ENCODE results near the gene FRMD8. TPM values are rescaled to one million over a fixed set of nuclear protein-coding genes. Genes with fewer than 3 reads are reported as not detected.

FRMD8 gene, protein sequence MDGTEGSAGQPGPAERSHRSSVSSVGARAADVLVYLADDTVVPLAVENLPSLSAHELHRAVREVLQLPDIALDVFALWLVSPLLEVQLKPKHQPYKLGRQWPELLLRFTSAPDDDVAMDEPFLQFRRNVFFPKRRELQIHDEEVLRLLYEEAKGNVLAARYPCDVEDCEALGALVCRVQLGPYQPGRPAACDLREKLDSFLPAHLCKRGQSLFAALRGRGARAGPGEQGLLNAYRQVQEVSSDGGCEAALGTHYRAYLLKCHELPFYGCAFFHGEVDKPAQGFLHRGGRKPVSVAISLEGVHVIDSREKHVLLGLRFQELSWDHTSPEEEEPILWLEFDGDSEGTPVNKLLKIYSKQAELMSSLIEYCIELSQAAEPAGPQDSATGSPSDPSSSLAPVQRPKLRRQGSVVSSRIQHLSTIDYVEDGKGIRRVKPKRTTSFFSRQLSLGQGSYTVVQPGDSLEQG
- total RNA-seq = 10 to 100 TPM; 35.6 to 79.1 (median 77.8) TPM
- 28.2 TPM for total RNA-seq (2013)
- 39.9 to 156 (median 72.3) reads per million in 29 experiments for total RNA-seq

DNA sequence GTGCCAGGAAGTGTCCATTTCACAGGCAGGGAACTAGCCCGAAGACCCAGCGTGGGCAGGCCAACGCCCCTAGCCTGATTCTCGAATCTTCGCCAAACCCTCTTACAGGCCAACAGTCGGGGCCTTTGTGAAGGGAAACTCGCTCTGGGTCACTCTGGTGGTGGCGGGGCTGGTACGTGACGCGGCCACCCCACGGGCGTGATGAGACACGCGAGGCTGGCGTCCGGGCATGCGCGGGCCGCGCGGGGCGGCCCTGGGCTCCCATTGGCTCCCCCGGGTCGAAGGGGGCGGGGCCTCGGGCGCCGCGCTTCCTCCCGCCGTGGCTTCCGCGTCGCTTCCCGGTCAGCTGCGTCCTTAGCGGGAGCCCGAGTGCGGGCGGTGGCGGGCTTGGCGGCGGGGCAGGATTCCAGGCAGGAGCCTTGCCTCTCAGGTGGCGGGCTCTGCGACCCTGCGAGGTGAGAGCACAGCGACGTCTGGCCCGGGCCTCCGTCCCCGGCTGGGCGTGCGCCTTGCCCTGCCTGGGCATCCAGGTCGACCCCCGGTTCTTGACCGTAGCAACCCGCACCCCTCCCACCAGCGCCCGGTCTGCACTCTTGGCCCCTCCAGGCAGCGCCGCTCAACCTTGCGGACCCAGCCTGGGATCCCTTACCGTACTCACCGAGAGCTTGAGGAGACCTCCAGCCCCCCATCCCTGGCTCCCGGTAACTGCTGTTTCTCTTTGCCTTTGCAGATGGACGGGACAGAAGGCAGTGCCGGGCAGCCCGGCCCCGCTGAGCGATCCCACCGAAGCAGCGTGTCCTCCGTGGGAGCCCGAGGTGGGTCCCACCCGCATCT, at the start of gene FRMD8:
Gene FRMD8 (plus strand): TSS at position 331 of the 834 bp plus-strand sequence. CDS start 400 bp downstream, at position 731.
- Mint-ChIP-seq H3K4me3 (peak within 1 kb of the TSS; percentile 87 to 96 (median 91)), H3K4me1 (peaks cover 77 to 85% (median 78%) of the 10 kb centered on the region in 3 donors), H3K9me3 (no peaks in the 10 kb centered on the region), H3K27ac (peak within 1 kb of the TSS; percentile 98 to 100), H3K36me3 (peaks cover 6% of the 10 kb centered on the region), H3K27me3 (no peaks in the 10 kb centered on the region)
- Histone ChIP-seq H3K27ac (ENCODE audit: low read length) (peak within 1 kb of the TSS; percentile 99), H3K27me3 (replicated peaks in 1 of 2; ENCODE audit: control insufficient read depth in 2 of 2, extremely low read depth in 1 of 2, insufficient read depth in 2 of 2, low read length in 1 of 2) (no peaks in the 10 kb centered on the region), H3K4me3 (ENCODE audit: control insufficient read depth in 1 of 2, extremely low read depth in 1 of 2, low read length in 1 of 2) (peak within 1 kb of the TSS; percentile 85 to 96), H3K36me3 (ENCODE audit: control insufficient read depth in 2 of 2, extremely low read depth in 1 of 2, insufficient read depth in 1 of 2, low read length in 1 of 2) (peaks cover 9 to 22% of the 10 kb centered on the region in 2 donors), H3K9me3 (no peaks in the 10 kb centered on the region), H3K4me1 (ENCODE audit: control insufficient read depth in 1 of 2, extremely low read depth in 1 of 2, insufficient read depth in 2 of 2, low read length in 2 of 2) (peaks cover 18 to 95% of the 10 kb centered on the region in 2 experiments)
- CTCF ChIA-PET = interaction anchor here in 1 of 2 donors (1.1 to 1.3 kb wide), 2 partner anchors 30 to 124 kb away, joined by 3 to 5 read pairs; no protein-coding TSS in a partner anchor
- ATAC-seq (replicated peaks in 1 of 4) = peak; percentile 58 to 65 (median 61)
- POLR2A ChIA-PET = interaction anchor here in 1 of 2 donors (1.7 kb wide), 1 partner anchor 113 kb away, joined by 19 read pairs; the partner anchor contains the start of gene MALAT1
- DNase-seq = peak; percentile 73 to 94 (median 85)
- WGBS (ENCODE audit: insufficient coverage) = under 1% methylated on average over 72 of the region's 76 CpGs

DNA sequence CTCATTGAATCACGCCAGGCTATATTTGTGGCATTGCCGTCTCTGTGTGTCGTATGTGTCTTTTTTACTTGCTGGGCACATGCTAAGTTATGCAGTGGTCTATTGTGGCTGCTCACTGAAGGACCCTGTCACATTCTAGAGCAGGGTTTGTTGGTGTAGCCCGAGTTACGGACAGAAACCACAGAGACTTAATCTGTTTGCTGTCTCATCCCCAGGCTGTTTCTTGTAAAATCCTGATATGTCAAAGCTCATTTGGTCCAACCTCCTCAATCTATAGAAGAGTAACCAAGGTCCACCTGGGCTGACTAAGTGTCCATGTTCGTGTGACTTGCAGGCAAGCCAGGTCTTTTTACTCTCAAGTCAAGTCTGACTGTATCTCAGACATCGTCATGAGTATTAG, 47.8 kb upstream of the FRMD8 start:
- Mint-ChIP-seq H3K27me3 (no peaks in the 10 kb centered on the region), H3K4me1 (peaks cover 37 to 48% (median 46%) of the 10 kb centered on the region in 3 donors), H3K27ac (no peak overlapping the region), H3K36me3 (peaks cover 30% of the 10 kb centered on the region), H3K9me3 (no peaks in the 10 kb centered on the region), H3K4me3 (peak overlapping the region in 1 of 3 donors; percentile 37)
- ATAC-seq (replicated peaks in 1 of 4) (no peak), DNase-seq (no peak)
- Histone ChIP-seq H3K9me3 (no peaks in the 10 kb centered on the region), H3K36me3 (ENCODE audit: control insufficient read depth in 2 of 2, extremely low read depth in 1 of 2, insufficient read depth in 1 of 2, low read length in 1 of 2) (peaks cover 4 to 44% of the 10 kb centered on the region in 2 donors), H3K27me3 (replicated peaks in 1 of 2; ENCODE audit: control insufficient read depth in 2 of 2, extremely low read depth in 1 of 2, insufficient read depth in 2 of 2, low read length in 1 of 2) (no peaks in the 10 kb centered on the region), H3K4me3 (ENCODE audit: control insufficient read depth in 1 of 2, extremely low read depth in 1 of 2, low read length in 1 of 2) (no peak overlapping the region), H3K4me1 (ENCODE audit: control insufficient read depth in 1 of 2, extremely low read depth in 1 of 2, insufficient read depth in 2 of 2, low read length in 2 of 2) (peaks cover 8 to 33% of the 10 kb centered on the region in 2 experiments), H3K27ac (ENCODE audit: low read length) (no peak overlapping the region)
- ChIA-PET CTCF (interaction anchor here (0.6 to 1.3 kb wide), 4 partner anchors 9 to 11 kb away, joined by 3 to 4 read pairs (median 3); no protein-coding TSS in a partner anchor), POLR2A (interaction anchor here in 1 of 2 donors (0.6 kb wide), 1 partner anchor 1463 kb away, joined by 3 read pairs; no protein-coding TSS in a partner anchor)
- 90% methylated on average over 3 of the region's 7 CpGs for WGBS (ENCODE audit: insufficient coverage)

DNA sequence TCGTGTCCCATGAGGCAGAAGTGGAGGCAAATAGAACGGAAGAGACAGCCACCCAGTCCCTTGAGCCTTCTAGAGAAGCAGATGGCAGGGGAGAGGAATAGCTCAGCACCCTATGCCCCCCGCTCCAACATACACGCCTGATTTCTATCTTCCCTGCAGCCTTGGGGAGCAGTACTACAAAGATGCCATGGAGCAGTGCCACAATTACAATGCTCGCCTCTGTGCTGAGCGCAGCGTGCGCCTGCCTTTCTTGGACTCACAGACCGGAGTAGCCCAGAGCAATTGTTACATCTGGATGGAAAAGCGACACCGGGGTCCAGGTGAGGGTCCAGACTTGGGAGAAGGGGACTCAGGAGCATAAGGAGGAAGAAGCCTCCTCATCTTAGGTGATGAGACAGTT, 46.2 kb upstream of the FRMD8 start:
- no peak overlapping the region for H3K27ac ChIP-seq (ENCODE audit: low read length)
- H3K4me1 ChIP-seq (ENCODE audit: control insufficient read depth in 1 of 2, extremely low read depth in 1 of 2, insufficient read depth in 2 of 2, low read length in 2 of 2) = peaks cover 0 to 24% of the 10 kb centered on the region in 2 experiments
- H3K9me3 ChIP-seq = no peaks in the 10 kb centered on the region
- no peak for DNase-seq
- 97% methylated on average over 9 of the region's 11 CpGs for WGBS (ENCODE audit: insufficient coverage)
- H3K4me1 Mint-ChIP-seq = peaks cover 26 to 36% (median 35%) of the 10 kb centered on the region in 3 donors
- ATAC-seq (replicated peaks in 1 of 4) = no peak
- H3K27me3 ChIP-seq (replicated peaks in 1 of 2; ENCODE audit: control insufficient read depth in 2 of 2, extremely low read depth in 1 of 2, insufficient read depth in 2 of 2, low read length in 1 of 2) = no peaks in the 10 kb centered on the region
- no peak overlapping the region for H3K27ac Mint-ChIP-seq
- H3K4me3 ChIP-seq (ENCODE audit: control insufficient read depth in 1 of 2, extremely low read depth in 1 of 2, low read length in 1 of 2) = no peak overlapping the region
- H3K9me3 Mint-ChIP-seq = no peaks in the 10 kb centered on the region
- ChIA-PET POLR2A (interaction anchor here in 1 of 2 donors (0.6 kb wide), 1 partner anchor 499 kb away, joined by 3 read pairs; no protein-coding TSS in a partner anchor), CTCF (no interaction called here)
- no peak overlapping the region for H3K4me3 Mint-ChIP-seq
- peaks cover 16 to 59% of the 10 kb centered on the region in 2 donors for H3K36me3 ChIP-seq (ENCODE audit: control insufficient read depth in 2 of 2, extremely low read depth in 1 of 2, insufficient read depth in 1 of 2, low read length in 1 of 2)
- no peaks in the 10 kb centered on the region for H3K27me3 Mint-ChIP-seq
- H3K36me3 Mint-ChIP-seq = peaks cover 44% of the 10 kb centered on the region

DNA sequence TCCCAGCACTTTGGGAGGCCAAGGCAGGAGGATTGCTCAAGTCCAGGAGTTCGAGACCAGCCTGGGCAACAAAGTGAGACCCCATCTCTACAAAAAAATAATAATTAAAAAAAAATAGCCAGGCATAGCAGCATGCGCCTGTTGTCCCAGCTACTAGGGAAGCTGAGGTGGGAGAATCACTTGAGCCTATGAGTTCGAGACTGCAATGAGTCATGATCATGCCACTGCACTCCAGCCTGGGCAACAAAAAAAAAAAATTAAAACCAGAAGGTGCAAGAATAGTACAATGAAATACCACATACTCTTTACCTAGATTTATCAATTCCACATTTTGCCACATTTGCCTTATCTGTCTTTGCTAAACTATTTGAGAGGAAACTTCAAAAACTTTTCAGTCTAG, 44.6 kb upstream of the FRMD8 start:
- Histone ChIP-seq H3K27me3 (replicated peaks in 1 of 2; ENCODE audit: control insufficient read depth in 2 of 2, extremely low read depth in 1 of 2, insufficient read depth in 2 of 2, low read length in 1 of 2) (no peaks in the 10 kb centered on the region), H3K4me3 (ENCODE audit: control insufficient read depth in 1 of 2, extremely low read depth in 1 of 2, low read length in 1 of 2) (no peak overlapping the region), H3K9me3 (no peaks in the 10 kb centered on the region), H3K36me3 (ENCODE audit: control insufficient read depth in 2 of 2, extremely low read depth in 1 of 2, insufficient read depth in 1 of 2, low read length in 1 of 2) (peaks cover 26 to 76% of the 10 kb centered on the region in 2 donors), H3K4me1 (ENCODE audit: control insufficient read depth in 1 of 2, extremely low read depth in 1 of 2, insufficient read depth in 2 of 2, low read length in 2 of 2) (peaks cover 0 to 14% of the 10 kb centered on the region in 2 experiments), H3K27ac (ENCODE audit: low read length) (no peak overlapping the region)
- H3K27me3 Mint-ChIP-seq = no peaks in the 10 kb centered on the region
- no peak overlapping the region for H3K4me3 Mint-ChIP-seq
- H3K36me3 Mint-ChIP-seq = peaks cover 53% of the 10 kb centered on the region
- peaks cover 18 to 27% (median 26%) of the 10 kb centered on the region in 3 donors for H3K4me1 Mint-ChIP-seq
- no peak overlapping the region for H3K27ac Mint-ChIP-seq
- DNase-seq (no peak), ATAC-seq (replicated peaks in 1 of 4) (no peak)
- H3K9me3 Mint-ChIP-seq = no peaks in the 10 kb centered on the region
- POLR2A ChIA-PET = no interaction called here
- CTCF ChIA-PET = interaction anchor here in 1 of 2 donors (0.7 kb wide), 1 partner anchor 9 kb away, joined by 3 read pairs; no protein-coding TSS in a partner anchor
- 100% methylated on average over 1 of the region's 3 CpGs for WGBS (ENCODE audit: insufficient coverage)

DNA sequence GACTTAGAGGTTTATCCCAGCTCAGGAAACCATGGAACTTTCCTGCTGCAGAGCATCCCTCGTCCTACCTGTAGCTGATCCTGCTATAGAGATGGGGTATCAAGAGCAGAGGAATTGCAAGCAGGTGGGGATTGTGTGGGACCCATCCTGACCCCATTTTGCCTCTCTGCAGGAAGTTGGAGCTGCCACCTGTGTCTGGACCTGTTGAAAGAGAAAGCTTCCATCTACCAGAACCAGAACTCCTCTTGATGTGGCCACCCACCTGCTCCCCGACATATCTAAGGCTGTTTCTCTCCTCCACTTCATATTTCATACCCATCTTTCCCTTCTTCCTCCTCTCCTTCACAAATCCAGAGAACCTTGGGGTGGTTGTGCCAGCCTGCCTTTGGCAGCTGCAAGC, 34.9 kb upstream of the FRMD8 start:
- CTCF ChIA-PET = interaction anchor here in 1 of 2 donors (1.1 kb wide), 1 partner anchor 19 kb away, joined by 4 read pairs; no protein-coding TSS in a partner anchor
- no peaks in the 10 kb centered on the region for H3K9me3 Mint-ChIP-seq
- DNase-seq (no peak), ATAC-seq (replicated peaks in 1 of 4) (no peak)
- H3K27ac ChIP-seq (ENCODE audit: low read length) = no peak overlapping the region
- H3K4me1 ChIP-seq (ENCODE audit: control insufficient read depth in 1 of 2, extremely low read depth in 1 of 2, insufficient read depth in 2 of 2, low read length in 2 of 2) = peaks cover 2 to 20% of the 10 kb centered on the region in 2 experiments
- no peaks in the 10 kb centered on the region for H3K27me3 Mint-ChIP-seq
- 54% methylated on average over 2 of the region's 2 CpGs for WGBS (ENCODE audit: insufficient coverage)
- H3K36me3 ChIP-seq (ENCODE audit: control insufficient read depth in 2 of 2, extremely low read depth in 1 of 2, insufficient read depth in 1 of 2, low read length in 1 of 2) = peaks cover 12 to 53% of the 10 kb centered on the region in 2 donors
- H3K36me3 Mint-ChIP-seq = peaks cover 20% of the 10 kb centered on the region
- no peak overlapping the region for H3K4me3 Mint-ChIP-seq
- H3K4me3 ChIP-seq (ENCODE audit: control insufficient read depth in 1 of 2, extremely low read depth in 1 of 2, low read length in 1 of 2) = no peak overlapping the region
- POLR2A ChIA-PET = interaction anchor here (0.5 to 0.7 kb wide), 4 partner anchors 174 to 497 kb away, joined by 3 to 9 read pairs (median 7); partner anchors contain the start of gene SCYL1 (in 2 of the 2)
- no peaks in the 10 kb centered on the region for H3K9me3 ChIP-seq
- peaks cover 14 to 21% (median 18%) of the 10 kb centered on the region in 3 donors for H3K4me1 Mint-ChIP-seq
- no peak overlapping the region for H3K27ac Mint-ChIP-seq
- peaks cover 0 to 7% of the 10 kb centered on the region in 2 experiments for H3K27me3 ChIP-seq (replicated peaks in 1 of 2; ENCODE audit: control insufficient read depth in 2 of 2, extremely low read depth in 1 of 2, insufficient read depth in 2 of 2, low read length in 1 of 2)

Measured in T-cell (primary cell).